Cardiac fibroblast (primary cell): ENCODE data around the gene SUB1.
"Not testable (repeated sequence)": the region's sequence is repeated elsewhere in the genome, so short reads cannot be mapped to it uniquely, and the experiment has no call there.

Experiments
- DNase-seq, 2 donors: peaks; one replicate each; pipeline versions ENCODE4 v3.0.0 to v3.0.0-alpha.2; 2010; ENCODE audit warnings: low read depth in 2 of 2
- H3K4me3 ChIP-seq, 2 donors: replicated peaks in 1 of 2; 1 replicate in 1 of 2; 2 replicates in 1 of 2; pipeline ENCODE4 v1.5.1; 2011; ENCODE audit warnings: low read depth in 2 of 2, low read length in 2 of 2, mild to moderate bottlenecking in 2 of 2, moderate library complexity in 1 of 2
- TF ChIP-seq, protein P1 (sequence below): IDR thresholded peaks from one replicate; pipeline ENCODE4 v1.5.1; 2011; ENCODE audit warnings: low read depth, mild to moderate bottlenecking, low read length, inconsistent platforms

SUB1 gene

DNA sequence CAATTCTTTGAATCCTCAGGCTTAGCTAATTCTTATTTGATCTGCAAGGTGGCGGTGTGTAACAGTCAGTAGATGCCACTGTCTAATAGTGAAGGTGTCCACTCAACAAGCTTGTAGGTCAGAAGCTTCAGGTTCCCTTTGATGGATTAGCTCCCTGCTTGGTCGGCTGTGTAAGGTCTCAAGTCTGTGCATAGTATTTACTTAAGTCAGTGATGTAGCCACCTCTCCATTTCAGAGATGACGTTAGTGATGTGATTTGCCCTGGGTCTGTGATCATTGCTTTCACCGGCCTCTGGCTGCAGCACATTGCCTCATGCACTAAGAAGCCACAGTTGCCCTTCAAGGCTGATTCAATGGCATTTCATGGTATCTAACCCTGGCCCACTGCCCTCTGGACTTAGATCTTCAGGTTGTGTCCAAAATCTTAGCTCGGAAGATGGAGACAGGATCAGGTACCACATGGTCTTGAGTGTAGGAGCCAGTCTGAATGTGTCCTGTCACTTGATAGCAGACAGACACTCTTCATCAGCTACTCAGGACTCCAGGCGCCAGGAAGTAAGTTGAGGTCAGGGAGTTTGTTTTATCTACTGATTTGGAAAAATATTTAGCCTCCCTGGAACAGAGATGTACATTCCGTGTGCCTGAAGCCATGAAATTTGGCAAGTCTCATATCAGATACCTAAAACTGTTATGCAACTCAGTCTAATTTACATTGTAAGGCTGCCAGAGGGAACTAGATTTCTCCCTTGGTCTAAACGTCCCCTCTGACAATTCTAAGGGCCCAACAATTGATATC lies 42.9 kb downstream of the SUB1 start:
- no peak overlapping the region for H3K4me3 ChIP-seq
- DNase-seq = peak in 1 of 2 donors; percentile 56
- TF ChIP-seq, protein P1, sequence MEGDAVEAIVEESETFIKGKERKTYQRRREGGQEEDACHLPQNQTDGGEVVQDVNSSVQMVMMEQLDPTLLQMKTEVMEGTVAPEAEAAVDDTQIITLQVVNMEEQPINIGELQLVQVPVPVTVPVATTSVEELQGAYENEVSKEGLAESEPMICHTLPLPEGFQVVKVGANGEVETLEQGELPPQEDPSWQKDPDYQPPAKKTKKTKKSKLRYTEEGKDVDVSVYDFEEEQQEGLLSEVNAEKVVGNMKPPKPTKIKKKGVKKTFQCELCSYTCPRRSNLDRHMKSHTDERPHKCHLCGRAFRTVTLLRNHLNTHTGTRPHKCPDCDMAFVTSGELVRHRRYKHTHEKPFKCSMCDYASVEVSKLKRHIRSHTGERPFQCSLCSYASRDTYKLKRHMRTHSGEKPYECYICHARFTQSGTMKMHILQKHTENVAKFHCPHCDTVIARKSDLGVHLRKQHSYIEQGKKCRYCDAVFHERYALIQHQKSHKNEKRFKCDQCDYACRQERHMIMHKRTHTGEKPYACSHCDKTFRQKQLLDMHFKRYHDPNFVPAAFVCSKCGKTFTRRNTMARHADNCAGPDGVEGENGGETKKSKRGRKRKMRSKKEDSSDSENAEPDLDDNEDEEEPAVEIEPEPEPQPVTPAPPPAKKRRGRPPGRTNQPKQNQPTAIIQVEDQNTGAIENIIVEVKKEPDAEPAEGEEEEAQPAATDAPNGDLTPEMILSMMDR = no peak

DNA sequence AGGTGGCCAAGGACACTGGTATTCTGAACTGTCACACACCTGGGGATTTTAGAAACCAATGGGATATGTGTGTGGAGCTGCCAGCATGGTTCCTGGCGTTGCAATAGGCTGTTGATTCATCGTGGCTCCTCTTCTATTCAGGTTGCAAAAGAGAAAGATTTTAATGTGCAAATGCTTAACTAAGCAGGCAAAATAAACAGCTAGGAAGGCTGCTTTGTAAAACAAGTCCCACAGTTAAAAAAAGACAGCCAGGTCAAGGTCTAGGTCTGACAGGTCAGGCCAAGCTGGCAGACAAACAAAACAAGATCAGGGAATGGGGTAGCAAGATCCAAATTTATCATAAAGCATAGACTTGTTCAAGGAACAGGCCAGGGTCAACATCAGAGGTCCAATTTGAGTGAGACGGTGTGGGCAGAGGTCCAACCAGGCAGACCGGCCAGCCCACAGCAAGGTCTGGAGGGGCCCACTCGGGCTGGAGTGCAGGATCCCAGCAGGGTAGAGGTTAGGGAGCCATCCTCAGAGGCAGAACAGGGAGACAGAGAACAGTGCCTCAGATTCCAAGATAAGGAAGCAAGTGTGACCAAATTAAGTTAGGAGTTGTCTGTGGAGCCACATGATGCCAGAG lies 45.6 kb downstream of the SUB1 start:
- TF ChIP-seq, protein P1 = no peak
- DNase-seq = no peak
- no peak overlapping the region for H3K4me3 ChIP-seq

DNA sequence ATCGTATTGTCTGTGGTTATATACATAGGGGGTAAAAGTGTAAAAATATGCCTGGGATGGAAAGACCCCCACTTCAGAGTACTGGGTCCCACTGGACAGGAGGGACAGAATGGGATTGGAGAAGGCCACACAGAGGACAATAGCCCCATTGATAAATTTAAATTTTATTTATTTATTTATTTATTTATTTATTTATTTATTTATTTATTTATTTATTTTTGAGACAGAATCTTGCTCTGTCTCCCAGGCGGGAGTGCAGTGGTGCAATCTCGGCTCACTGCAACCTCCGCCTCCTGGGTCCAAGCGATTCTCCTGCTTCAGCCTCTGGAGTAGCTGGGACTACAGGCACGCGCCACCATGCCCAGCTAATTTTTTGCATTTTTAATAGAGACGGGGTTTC lies 47.7 kb downstream of the SUB1 start:
- H3K4me3 ChIP-seq = not testable (repeated sequence)

GRCh38 chr5:32638309-32638708 lies 53.0 kb downstream of the SUB1 start:
- TF ChIP-seq, protein P1 = no peak
- H3K4me3 ChIP-seq = no peak overlapping the region
- DNase-seq = no peak

More for the DNA sequence above, 47.7 kb downstream of the SUB1 start:
- not testable (repeated sequence) for DNase-seq

DNA sequence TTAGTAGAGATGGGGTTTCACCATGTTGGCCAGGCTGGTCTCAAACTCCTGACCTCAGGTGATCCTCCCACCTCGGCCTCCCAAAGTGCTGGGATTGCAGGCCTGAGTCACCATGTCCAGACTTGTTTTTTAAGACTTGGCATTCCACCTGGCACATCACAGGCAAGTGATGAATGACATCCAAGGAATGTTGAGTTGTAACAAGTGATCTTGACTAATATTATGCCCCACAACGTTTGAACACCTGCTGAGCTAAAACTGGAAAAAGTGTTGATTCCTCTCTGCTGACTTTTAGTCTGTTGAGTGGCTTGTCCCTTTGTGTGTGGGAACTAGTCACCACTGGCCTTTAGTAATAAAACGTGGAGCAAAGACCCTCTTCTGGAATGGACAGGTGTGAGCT lies 54.6 kb downstream of the SUB1 start:
- peak in 1 of 2 donors; percentile 26 for DNase-seq
- H3K4me3 ChIP-seq = no peak overlapping the region
- TF ChIP-seq, protein P1 = no peak

DNA sequence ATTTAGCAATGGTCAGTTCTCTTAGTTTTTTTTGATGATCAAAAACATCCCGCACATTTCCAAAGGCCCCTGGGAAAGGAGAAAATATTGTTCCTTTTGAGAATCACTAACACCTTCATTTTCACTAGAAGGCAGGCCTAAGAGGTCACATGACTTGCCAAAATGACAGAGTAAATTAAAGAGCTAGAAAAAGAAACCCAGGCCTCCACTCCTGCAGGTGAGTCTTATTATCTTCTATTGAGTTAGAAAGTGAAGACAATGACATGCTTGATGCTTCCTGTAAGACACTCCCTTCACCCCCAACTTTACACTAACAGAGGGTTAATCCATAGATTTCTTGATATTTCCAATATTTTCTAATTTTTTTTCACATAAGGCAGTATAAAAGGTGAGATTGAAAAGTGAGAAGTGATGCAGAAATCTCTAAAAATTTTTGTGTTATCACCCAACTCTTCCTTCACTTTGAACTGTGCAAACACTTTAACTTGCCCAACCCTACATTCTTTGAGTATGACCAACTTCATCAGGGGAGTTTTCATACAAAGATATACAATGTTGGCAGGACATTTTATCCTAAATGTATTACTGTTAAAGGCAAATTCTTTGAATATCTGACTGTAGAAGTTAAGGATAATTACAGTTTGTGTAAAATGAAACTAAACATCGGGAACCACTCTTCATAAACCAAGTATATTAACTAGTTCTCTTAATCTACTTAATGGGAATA lies 57.1 kb downstream of the SUB1 start:
- TF ChIP-seq, protein P1 = no peak
- peak overlapping the region in 1 of 2 donors; percentile 3 for H3K4me3 ChIP-seq
- peak; percentile 50 to 65 for DNase-seq

DNA sequence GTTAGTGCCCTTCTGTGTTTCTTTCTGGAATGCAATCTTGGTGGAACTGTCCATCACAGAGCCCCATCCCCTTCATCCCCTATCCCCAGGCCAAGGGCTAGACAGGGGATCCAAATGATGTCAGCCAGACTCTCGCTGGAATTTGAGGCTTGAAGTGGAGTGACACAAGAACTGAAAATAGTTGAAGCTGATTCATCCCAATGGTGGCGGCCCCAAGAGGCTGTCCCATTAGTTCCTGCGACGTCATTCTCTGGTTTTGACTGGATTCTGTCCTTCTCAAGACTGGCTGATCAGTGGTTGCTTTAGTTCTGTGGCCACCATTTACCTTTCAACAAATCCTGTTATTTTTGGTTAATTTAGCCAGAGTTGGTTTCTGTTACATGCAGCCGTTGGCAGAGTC lies 59.9 kb downstream of the SUB1 start:
- DNase-seq = peak; percentile 13 to 74
- H3K4me3 ChIP-seq = no peak overlapping the region
- TF ChIP-seq, protein P1 = no peak
